ENCODE results near the gene TXLNA. TPM values are rescaled to one million over a fixed set of nuclear protein-coding genes. Genes with fewer than 3 reads are reported as not detected.
A peak's percentile ranks its signal among the peaks of the same experiment; 100 is the strongest.

Gene TXLNA
- total RNA-seq, 1 experiment from 2014 or later, result 49.8 TPM

- ATAC-seq (no peak), DNase-seq (ENCODE audit: low spot score) (no peak)
- no peak overlapping the region for H3K4me3 Mint-ChIP-seq
- peaks cover 72% of the 10 kb centered on the region for H3K36me3 Mint-ChIP-seq
- no peak overlapping the region; the same call in 1 of the 2 replicates for H3K27ac Mint-ChIP-seq
- no peak for TF ChIP-seq ZNF317 (CRISPR knock-in tag; IDR thresholded peaks at IDR 0.05; ENCODE audit: borderline replicate concordance, low read depth)
- no peak for TF ChIP-seq JUN (CRISPR knock-in tag; IDR thresholded peaks at IDR 0.05)
- no peak for TF ChIP-seq NFYB (CRISPR knock-in tag; conservative IDR thresholded peaks at IDR 0.05; ENCODE audit: low read depth)
- no peak for TF ChIP-seq ZNF396 (CRISPR knock-in tag; IDR thresholded peaks at IDR 0.05; ENCODE audit: borderline replicate concordance)
- TF ChIP-seq CREB1 (CRISPR knock-in tag; IDR thresholded peaks at IDR 0.05), result no peak
- no peak for TF ChIP-seq GRHL2 (CRISPR knock-in tag; IDR thresholded peaks at IDR 0.05; ENCODE audit: insufficient replicate concordance, severe bottlenecking)
- no peak for TF ChIP-seq E2F1 (CRISPR knock-in tag; IDR thresholded peaks at IDR 0.05)
- TF ChIP-seq PRDM15 (CRISPR knock-in tag; IDR thresholded peaks at IDR 0.05), result no peak
- no peak for TF ChIP-seq ZNF219 (CRISPR knock-in tag; IDR thresholded peaks at IDR 0.05; ENCODE audit: borderline replicate concordance)
- no peak for TF ChIP-seq ELF4 (CRISPR knock-in tag; IDR thresholded peaks at IDR 0.05; ENCODE audit: low read depth)
- no peak for TF ChIP-seq ZNF281 (CRISPR knock-in tag; IDR thresholded peaks at IDR 0.05)
- no peak for TF ChIP-seq MLX (CRISPR knock-in tag; IDR thresholded peaks at IDR 0.05)
- TF ChIP-seq HMGA2 (CRISPR knock-in tag; IDR thresholded peaks at IDR 0.05), result no peak
- no peak for TF ChIP-seq TEAD1 (CRISPR knock-in tag; IDR thresholded peaks at IDR 0.05)
- no peak for TF ChIP-seq SMAD3 (CRISPR knock-in tag; IDR thresholded peaks at IDR 0.05; ENCODE audit: borderline replicate concordance)
- no peak for TF ChIP-seq NR3C1 (CRISPR knock-in tag; conservative IDR thresholded peaks at IDR 0.05; ENCODE audit: low read depth)
- no peak for TF ChIP-seq RORB (CRISPR knock-in tag; IDR thresholded peaks at IDR 0.05)
- peaks cover 17% of the 10 kb centered on the region for H3K4me1 Mint-ChIP-seq
- ChIA-PET CTCF (no interaction called here), POLR2A (interaction anchor here (1.2 kb wide), 1 partner anchor 55 kb away, joined by 3 read pairs; no protein-coding TSS in a partner anchor)
- H3K27me3 Mint-ChIP-seq (ENCODE audit: low read depth), result no peaks in the 10 kb centered on the region; the same call in 1 of the 2 replicates
- no peaks in the 10 kb centered on the region for H3K9me3 Mint-ChIP-seq
Observed at GRCh38 chr1:32184650-32185049, 5.2 kb downstream of the TXLNA start.

GRCh38 chr1:32186077-32186476, 6.6 kb downstream of the TXLNA start:
- no peak for TF ChIP-seq ZNF121 (CRISPR knock-in tag; IDR thresholded peaks at IDR 0.05)
- peak; percentile 44; the same call in 1 of the 2 replicates for TF ChIP-seq MAX (CRISPR knock-in tag; IDR thresholded peaks at IDR 0.05)
- no peak for TF ChIP-seq FOXP1 (CRISPR knock-in tag; IDR thresholded peaks at IDR 0.05; ENCODE audit: borderline replicate concordance)
- peak; percentile 66; the same call in 1 of the 2 replicates for TF ChIP-seq GABPB1 (CRISPR knock-in tag; IDR thresholded peaks at IDR 0.05)
- Mint-ChIP-seq H3K4me1 (peaks cover 6% of the 10 kb centered on the region), H3K27ac (peak overlapping the region; percentile 64), H3K36me3 (peaks cover 75% of the 10 kb centered on the region), H3K4me3 (no peak overlapping the region), H3K9me3 (no peaks in the 10 kb centered on the region), H3K27me3 (ENCODE audit: low read depth) (no peaks in the 10 kb centered on the region)
- ATAC-seq (no peak), DNase-seq (ENCODE audit: low spot score) (no peak)
- POLR2A ChIA-PET, result no interaction called here
- CTCF ChIA-PET, result no interaction called here
